GM18505 (cell line): ENCODE results near the gene ANKMY1.

Experiments
- ATAC-seq: cut with Tn5 transposase; IDR thresholded peaks from one replicate; pipeline ENCODE4 v1.9.1; 2021; ENCODE audit not compliant: unreplicated experiment
- POLR2A ChIP-seq: IDR thresholded peaks from 4 replicates; pipeline ENCODE4 v1.6.1; 2011; ENCODE audit warnings: borderline replicate concordance; ENCODE audit not compliant: insufficient read depth, insufficient read length; ENCODE audit errors: extremely low read depth

ANKMY1 gene

DNA sequence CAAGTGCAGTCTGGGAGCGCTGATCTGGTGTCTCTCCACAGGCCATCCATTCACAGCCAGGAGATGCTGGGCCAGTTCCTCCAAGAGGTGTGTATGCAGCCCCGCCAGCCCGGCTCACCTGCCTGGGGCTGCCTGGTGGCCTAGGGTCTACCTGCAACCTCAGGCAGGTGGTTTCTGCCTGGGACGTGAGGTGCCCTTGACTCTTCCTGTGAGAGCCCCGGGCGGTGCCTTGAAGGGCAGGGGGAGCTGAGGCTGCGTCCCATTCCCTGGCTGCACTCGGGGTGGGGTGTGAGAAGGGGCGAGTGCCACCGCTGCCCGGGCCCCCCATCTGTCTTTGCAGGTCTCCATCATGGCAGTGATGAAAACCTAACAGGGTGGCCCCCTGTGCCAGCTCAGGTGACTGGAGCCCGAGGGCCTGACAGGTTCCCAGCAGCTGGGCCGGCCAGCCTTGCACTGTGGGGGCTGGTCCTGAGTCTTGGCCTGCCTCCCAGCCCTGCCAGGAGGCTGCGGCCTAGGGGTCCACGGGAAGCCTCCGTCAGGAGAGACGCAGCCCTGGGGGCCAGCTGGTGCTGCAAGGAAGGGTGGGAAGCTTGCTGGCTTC is 40.6 kb upstream of the ANKMY1 start:
- no peak for TF ChIP-seq POLR2A
- no peak for ATAC-seq

DNA sequence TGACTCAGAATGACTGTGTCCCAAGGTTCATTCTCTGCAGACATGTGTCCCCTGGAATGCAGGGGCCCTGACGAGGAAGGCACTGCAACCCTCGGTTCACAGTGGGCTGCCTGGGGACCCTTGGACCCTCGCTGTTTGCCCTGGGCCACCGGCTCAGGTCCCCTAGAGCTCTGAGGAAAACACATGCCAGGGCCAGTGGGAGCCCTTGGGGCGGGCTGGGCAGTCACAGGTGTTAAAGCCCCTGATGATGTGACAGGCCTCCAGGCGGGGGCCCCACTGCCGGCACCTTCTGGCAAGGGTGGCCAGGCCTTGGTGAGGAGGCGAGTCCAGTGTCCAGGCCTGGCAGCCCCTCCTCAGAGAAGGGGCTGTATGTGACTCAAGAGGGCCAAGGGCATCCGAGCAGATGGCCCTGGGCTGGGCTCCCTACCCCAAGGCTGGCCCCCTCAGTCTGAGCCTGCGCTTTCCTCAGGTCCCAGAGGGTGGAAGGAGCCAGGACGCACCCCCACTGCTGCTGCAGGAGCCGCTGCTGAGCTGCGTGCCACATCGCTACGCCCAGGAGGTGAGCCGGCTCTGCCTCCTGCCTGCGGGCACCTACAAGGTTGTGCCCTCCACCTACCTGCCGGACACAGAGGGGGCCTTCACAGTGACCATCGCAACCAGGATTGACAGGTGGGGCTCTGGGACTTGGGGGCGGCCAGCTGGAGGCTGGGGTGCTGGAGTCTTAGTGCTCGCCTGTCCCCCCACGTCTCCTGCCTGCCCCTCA is 39.8 kb upstream of the ANKMY1 start:
- no peak for ATAC-seq
- TF ChIP-seq POLR2A: no peak

DNA sequence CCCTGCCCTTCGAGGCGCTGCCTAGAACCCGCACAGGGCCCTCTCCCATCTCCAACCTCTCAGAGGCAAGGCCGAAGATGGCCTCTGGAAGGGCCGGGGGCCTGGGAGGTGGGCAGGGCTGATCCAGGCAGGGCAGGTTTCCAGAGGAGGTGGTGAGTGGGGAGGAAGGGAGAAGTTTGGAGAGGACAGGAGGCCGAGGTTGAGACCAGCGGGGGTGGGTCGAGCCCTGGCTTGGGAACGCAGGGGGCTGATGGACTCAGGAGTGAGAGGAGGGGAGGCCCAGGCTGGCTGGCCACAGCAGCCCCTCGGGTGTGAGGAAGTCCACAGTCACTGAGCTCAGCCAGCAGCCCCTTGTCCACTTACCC is 39.2 kb upstream of the ANKMY1 start:
- TF ChIP-seq POLR2A: no peak
- no peak for ATAC-seq

DNA sequence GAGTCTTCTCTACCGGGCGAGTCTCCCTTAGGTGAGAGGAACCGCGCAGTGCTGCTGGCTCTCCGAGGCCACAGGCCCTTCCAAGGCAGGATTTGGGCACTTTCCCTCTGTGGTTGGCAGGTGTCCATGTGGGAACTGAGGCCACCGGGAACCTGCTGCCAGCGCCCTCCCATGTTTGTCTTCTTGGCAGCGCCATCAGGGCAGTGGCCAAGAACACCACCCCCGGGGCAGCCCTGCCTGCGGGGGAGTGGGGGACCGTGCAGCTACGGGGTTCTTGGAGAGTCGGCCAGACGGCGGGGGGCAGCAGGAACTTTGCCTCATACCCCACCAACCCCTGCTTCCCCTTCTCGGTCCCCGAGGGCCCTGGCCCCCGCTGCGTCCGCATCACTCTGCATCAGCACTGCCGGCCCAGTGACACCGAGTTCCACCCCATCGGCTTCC is 38.7 kb upstream of the ANKMY1 start:
- no peak for ATAC-seq
- TF ChIP-seq POLR2A: no peak

DNA sequence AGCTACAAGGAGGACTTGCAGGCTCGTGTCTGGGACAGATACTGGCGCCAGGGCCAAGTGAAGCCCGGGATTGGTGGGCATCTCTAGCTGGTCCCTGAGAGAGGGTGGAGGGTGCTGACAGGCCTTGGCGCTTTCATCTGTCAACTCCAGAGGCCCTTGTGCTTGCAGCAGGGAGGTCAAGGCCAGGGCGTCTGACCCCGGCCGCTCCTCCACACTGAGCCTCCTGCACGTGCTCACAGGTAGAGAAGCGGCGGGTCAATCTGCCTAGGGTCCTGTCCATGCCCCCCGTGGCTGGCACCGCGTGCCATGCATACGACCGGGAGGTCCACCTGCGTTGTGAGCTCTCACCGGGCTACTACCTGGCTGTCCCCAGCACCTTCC is 38.3 kb upstream of the ANKMY1 start:
- no peak for TF ChIP-seq POLR2A
- ATAC-seq: no peak

DNA sequence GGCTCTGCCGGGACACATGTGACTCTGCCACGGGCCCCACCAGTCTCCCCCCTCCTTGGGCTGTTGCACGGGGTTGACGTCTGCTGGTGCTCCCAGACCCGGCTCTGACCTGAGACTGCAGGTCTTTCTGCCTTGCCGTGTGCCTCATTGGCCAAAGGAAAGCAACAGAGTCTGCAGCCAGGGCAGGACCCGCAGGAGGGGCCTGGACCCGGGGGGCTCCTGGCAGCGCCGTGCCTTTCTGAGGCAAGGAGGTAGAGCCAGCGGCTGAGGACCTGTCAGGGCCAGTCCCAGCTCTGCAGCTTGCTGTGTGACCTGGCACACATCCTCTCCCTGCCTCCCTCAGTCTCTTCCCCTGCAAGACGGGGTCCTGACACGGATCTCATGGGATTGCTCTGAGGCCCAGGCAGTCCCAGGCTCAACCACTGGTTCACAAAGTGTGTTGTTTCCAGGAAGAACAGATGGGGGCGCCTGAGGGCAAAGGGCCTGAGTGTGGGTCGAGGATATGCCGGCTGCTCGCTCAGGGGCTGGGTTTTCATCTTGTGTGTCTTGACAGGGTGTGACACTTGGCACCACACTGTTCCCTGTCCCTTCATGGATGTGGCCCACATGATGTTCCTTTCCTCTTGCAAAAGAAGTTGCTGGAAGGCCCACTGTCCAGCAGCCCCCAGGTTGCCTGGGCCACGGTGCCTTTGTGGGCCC is 37.7 kb upstream of the ANKMY1 start:
- ATAC-seq: no peak
- no peak for TF ChIP-seq POLR2A

DNA sequence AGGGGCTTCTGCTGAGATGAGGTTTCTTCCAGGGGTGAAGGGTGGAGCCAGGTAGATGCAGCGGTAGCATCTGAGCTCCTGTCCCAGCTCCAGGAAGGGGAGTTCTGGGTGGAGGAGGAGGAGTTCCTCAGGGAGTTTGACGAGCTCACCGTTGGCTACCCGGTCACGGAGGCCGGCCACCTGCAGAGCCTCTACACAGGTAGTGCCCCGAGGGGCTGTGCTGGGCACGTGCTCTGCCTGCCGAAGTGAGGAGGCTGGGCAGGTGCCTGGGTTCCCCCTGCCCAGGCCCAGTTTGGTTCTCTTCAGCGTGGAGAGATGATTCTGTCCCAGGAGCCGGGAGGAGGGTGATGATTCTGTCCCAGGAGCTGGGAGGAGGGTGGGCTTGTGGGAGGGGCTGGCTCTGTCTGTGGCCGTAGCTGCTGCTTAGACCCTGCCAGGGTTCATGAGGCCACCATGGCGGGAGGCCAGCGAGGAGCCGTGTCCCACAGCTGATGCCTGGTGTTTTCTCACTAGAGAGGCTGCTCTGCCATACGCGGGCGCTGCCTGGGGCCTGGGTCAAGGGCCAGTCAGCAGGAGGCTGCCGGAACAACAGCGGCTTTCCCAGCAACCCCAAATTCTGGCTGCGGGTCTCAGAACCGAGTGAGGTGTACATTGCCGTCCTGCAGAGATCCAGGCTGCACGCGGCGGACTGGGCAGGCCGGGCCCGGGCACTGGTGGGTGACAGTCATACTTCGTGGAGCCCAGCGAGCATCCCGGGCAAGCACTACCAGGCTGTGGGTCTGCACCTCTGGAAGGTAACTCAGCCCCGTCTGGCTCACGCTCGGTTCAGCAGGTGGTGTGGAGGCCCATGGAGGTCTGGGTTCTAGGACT is 37.0 kb upstream of the ANKMY1 start:
- TF ChIP-seq POLR2A: no peak
- ATAC-seq: no peak

DNA sequence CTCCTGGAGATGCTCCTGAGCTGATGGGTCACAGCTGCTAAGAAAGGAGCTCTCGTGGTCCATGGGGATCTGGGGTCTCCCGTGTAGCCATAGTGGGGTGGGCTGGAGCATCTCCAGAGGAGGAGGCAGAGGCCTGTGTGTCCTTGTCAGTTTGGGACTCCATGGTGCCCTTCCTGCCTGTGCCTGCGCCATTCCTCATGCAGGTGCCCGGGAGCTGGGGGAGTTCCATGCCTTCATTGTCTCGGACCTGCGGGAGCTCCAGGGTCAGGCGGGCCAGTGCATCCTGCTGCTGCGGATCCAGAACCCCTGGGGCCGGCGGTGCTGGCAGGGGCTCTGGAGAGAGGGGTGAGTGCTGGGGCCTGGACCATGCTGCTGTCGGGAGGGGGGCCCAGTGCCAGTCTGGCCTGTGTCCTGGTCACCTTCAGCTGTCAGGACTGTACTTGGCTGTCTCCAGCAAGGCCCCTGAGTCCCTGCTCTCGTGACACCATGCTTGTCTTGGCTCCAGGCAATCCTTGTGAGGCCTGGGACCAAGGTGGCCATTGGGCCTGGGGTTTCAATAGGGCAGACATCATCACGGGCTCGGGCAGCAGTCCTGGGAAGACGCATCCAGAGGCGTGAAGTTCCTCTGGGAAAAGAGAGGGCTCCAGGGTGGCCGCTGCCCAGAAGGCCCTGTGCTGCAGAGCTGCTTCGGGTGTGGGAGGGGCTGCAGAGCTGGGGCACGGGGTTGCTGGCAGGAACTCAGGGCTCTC is 36.1 kb upstream of the ANKMY1 start:
- no peak for TF ChIP-seq POLR2A

DNA sequence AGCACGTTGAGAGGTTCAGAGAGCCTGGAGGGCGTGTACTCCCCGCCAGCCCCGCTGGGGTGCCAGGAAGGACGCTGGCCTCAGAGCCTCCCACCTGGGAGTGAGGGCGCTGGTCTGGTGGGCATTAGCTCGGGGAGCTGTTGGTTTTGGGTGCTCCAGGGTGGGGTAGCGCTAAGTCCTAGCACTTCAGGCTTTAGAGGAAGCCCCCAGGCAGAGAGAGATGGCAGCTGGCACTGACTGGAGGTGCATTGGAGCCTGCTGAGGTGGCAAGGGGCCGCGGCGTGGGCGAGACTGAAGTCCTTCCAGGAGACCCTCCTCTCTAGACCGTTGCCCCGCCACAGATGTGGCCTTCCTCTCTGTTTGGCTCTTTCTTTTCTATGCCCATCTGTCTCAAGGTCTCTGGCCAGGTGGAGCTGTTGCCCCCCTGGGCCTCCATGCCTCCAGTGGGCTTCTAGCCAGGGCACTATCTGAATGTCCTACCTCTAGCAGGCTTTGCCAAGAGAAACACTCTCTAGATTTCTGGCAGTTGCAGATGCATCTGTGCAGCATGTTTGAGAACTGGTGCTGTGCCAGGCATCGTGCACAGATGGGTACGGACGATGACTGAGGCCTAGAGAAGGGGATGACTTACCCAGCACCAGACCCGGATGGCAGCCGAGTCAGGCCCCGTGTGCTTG is 35.4 kb upstream of the ANKMY1 start:
- TF ChIP-seq POLR2A: no peak

More for the DNA sequence above, 36.1 kb upstream of the ANKMY1 start:
- no peak for ATAC-seq

DNA sequence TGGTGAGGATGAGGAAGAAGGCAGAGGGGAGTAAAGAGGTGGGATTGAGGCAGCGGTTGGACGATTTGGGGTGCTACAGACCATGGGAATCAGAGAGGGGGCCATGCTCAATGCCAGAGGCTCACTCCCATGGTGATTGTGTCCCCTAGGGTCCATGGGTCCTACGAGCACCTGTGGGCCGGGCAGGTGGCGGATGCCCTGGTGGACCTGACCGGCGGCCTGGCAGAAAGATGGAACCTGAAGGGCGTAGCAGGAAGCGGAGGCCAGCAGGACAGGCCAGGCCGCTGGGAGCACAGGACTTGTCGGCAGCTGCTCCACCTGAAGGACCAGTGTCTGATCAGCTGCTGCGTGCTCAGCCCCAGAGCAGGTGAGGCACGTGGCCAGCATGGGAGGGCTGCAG is 34.0 kb upstream of the ANKMY1 start:
- TF ChIP-seq POLR2A: no peak
- no peak for ATAC-seq

More for the DNA sequence above, 35.4 kb upstream of the ANKMY1 start:
- ATAC-seq: no peak

DNA sequence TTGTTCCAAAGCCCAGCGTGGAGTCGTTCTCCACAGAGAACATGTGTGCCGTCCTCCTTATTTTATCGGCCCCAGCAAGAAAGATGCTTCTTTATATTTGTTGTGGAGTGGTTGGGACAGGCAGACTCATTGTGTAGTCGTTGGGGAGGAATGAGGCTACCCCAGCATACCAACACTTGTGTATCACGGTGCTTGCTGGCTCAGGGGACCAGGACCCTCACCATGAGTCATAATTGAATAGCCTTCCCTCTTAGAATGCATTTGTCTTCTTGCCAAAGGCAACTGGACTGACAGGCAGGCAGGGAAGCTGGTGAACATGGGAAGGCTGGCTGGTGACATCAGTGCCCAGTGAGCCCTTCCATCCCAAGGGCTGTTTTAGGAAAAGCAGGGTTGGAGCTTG is 33.4 kb upstream of the ANKMY1 start:
- no peak for TF ChIP-seq POLR2A
- ATAC-seq: no peak

DNA sequence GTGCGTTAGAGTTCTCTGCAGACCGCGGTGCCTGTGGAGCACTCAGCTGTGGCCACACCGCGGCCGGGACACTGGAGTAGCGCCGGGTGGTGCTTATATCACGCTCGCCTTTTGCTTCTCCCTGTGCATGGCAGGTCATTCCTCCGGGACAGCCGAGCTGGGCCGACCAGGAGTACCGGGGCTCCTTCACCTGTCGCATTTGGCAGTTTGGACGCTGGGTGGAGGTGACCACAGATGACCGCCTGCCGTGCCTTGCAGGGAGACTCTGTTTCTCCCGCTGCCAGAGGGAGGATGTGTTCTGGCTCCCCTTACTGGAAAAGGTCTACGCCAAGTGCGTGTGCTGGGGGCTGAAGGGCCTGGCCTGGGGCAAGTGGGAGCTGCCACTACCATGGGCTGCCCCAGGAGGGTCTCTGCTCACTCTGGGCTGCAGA is 32.9 kb upstream of the ANKMY1 start:
- ATAC-seq: no peak
- TF ChIP-seq POLR2A: no peak

DNA sequence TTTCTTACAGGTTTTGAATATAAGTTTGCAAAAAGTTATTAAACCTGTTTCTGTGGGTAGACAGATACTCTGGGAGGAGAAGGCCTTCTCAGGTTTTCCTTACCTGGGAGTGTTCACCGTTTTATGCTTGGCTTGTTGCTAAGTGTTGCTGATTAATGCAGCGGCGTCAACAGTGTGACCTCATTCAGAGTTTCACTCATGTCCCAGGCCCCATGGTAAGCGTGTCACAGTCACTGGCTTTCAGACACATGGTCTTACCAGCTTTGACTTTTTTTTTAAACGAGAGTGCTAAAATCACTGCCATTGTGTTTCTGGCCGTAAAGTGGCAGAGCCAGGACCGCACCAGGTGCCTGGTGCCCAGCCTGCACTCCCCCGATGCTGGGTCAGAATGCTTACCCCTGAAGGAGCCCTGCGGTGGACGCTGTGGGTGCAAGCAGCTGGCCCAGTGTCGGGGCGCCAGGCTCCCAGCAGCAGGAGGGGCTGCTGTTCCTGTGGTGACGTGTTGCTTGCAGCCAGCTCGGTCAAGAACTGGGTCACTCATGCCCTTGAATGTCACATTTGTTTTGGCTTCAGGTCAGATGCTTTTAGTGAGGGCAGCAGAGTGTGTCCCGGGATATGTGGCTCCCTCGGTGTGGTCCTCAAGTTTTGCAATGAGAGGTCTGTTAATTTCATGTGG is 32.2 kb upstream of the ANKMY1 start:
- ATAC-seq: no peak

More for the DNA sequence above, 32.2 kb upstream of the ANKMY1 start:
- TF ChIP-seq POLR2A: no peak
